GM12865 (cell line): ENCODE results near the gene GCSH.

Experiments
- DNase-seq: peaks from one replicate; pipeline ENCODE4 v3.0.0; 2010; ENCODE audit warnings: low read depth
- H3K4me3 ChIP-seq: 2 replicates; pipeline ENCODE4 v1.5.1; 2011; ENCODE audit warnings: mild to moderate bottlenecking, low read depth, low read length, control low read depth
- TF ChIP-seq, protein P1 (sequence below): IDR thresholded peaks from 2 replicates; pipeline ENCODE4 v1.5.1; 2011; ENCODE audit warnings: low read length, control low read depth, low read depth, inconsistent platforms; ENCODE audit not compliant: insufficient read depth; ENCODE audit errors: missing control alignments

The GCSH gene

DNA sequence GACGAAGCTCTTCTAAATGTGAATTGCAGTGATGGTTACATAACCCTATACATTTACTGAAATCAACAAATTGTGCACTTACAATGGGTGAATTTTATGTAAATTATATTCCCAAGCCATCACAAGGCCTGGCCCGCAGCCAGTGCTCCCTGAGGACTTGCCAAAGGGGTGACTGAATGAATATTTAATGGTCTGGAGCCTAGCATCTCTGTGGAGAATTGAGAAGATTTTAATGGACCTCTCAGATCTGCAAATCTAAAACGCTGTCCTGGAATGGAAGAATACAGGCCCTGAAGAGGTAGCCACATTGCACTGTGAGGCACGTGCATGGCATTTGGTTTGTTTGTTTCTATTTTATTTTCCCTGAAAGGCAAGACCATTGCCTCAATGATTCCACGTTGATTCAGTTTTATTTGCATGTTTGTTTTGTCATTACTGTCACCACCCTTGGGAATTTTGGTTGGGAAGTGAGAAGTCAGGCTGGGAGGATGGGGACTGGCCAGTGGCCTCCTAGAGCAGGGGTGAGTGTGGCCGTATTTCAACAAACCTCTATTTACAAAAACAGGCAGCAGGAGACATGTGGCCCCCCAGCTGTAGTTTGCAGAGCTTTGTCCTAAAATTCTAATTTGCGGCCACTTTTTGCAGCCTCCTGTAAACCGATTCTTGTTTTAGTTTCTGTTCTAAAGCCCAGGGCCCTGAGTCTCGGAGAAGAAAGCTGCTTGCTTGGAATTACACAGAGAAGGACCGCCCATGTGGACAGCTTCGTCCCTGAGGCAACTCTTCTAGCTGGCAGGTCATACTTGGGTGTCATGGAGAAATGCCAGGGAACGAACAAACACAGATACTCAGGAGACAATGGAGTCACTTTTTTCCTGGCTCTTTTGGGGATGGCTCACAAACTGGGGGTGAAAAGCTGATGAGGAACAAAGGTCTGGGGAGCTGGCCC lies 40.5 kb upstream of the GCSH start:
- TF ChIP-seq, protein P1, sequence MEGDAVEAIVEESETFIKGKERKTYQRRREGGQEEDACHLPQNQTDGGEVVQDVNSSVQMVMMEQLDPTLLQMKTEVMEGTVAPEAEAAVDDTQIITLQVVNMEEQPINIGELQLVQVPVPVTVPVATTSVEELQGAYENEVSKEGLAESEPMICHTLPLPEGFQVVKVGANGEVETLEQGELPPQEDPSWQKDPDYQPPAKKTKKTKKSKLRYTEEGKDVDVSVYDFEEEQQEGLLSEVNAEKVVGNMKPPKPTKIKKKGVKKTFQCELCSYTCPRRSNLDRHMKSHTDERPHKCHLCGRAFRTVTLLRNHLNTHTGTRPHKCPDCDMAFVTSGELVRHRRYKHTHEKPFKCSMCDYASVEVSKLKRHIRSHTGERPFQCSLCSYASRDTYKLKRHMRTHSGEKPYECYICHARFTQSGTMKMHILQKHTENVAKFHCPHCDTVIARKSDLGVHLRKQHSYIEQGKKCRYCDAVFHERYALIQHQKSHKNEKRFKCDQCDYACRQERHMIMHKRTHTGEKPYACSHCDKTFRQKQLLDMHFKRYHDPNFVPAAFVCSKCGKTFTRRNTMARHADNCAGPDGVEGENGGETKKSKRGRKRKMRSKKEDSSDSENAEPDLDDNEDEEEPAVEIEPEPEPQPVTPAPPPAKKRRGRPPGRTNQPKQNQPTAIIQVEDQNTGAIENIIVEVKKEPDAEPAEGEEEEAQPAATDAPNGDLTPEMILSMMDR, result no peak
- no peak overlapping the region for H3K4me3 ChIP-seq
- no peak for DNase-seq

DNA sequence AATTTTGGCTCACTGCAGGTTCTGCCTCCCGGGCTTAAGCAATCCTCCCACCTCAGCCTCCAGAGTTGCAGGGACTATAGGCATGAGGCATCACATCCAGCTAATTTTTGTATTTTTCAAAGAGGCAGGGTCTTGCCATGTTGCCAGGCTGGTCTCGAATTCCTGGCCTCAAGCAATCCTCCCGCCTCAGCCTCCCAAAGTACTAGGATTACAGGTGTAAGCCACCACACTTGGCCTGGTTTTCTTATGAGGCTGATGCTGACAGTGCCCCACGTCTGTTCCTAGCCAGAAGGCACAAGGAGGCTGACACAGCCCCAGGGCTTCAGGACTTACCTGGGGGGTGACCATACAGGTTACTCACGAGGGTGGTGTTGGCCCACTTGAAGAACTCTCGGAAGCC lies 33.9 kb upstream of the GCSH start:
- H3K4me3 ChIP-seq, result no peak overlapping the region
- DNase-seq, result no peak
- TF ChIP-seq, protein P1, result no peak

DNA sequence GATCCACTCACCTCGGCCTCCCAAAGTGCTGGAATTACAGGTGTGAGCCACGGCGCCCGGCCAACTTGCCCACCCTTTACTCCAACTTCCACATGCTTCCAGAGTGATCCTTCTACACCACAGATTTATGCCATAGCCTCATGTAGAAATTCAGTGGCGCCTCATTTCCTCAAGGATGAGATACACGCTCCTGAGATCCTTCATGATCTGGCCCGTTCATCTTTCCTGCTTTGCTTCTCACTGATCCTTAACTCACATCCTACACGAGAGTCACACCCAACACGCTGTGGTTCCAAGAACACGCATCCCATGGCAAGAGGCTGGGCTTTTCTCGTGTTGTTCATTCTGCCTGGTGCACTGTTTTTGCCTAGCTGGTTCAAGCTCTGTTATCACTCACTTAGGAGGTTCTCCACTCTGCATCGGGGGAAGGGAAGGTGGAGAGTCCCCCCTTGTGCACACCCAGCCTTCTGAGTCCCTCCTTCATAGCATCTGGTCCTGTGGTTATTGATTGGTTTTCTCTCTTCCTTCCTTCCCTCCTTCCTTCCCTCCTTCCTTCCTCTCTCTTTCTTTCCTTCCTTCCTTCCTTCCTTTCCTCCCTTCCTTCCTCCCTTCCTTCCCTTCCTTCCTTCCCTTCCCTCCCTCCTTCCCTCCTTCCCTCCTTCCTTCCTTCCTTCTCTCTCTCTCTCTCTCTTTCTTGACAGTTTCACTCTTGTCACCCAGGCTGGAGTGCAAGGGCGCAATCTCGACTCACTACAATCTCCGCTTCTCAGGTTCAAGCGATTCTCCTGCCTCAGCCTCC lies 32.7 kb upstream of the GCSH start:
- DNase-seq, result no peak
- TF ChIP-seq, protein P1, result no peak
- H3K4me3 ChIP-seq, result no peak overlapping the region

DNA sequence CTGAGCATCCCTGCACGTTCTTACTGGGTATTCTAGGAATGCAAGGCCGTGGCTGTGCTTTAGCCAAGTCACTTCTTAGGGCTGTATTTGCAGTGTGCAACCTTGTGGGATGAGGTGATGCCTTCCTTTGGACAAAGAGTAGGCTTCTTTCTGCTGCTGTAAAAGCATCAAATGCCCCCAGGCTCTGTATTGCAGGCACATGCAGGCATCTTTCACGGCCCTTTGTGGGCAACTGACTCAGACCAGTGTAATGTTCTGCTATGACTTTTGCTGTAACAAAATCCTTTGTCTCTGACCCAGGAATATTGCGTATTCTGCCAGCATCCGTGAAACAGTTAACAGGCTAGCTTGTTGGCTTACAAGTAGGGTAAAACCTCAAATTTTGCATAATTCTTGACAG lies 30.9 kb upstream of the GCSH start:
- TF ChIP-seq, protein P1, result no peak
- H3K4me3 ChIP-seq, result no peak overlapping the region

DNA sequence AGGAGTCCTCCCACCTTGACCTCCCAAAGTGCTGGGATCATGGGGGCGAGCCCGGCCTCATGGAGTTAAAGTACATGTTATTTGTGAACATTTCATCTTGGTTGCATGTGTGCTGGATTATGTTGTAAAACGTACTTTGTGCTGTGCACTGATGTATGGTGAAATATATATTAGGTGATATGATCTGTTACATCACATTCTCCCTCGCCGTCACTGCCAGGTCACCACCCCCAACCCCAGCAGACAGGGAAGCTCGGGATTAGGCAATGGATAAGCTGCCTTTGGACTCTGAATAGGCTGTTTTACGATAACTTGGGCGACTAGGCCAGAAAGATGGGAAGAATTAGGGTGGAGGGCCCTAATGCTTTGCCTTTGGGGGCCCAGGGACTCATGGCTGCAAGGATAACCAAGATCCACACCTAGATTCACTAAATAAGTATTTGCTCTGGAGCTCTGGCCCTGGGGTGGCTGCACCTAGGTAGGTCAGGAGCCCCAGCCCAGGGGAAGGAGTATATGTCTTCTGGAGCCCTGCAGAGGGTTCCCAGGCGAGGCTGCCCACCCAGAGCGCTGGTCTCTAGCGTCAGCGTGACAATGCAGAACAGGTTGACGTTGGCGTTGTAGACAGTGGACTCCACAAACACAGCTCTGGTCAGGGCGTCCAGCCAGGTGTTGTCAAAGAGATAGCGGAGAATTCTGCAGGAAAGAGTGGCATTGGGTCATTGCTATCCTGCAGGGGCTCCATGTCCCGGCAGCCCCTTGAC lies 27.1 kb upstream of the GCSH start:
- TF ChIP-seq, protein P1, result no peak
- no peak overlapping the region for H3K4me3 ChIP-seq
- DNase-seq, result no peak

More for the DNA sequence above, 30.9 kb upstream of the GCSH start:
- no peak for DNase-seq

DNA sequence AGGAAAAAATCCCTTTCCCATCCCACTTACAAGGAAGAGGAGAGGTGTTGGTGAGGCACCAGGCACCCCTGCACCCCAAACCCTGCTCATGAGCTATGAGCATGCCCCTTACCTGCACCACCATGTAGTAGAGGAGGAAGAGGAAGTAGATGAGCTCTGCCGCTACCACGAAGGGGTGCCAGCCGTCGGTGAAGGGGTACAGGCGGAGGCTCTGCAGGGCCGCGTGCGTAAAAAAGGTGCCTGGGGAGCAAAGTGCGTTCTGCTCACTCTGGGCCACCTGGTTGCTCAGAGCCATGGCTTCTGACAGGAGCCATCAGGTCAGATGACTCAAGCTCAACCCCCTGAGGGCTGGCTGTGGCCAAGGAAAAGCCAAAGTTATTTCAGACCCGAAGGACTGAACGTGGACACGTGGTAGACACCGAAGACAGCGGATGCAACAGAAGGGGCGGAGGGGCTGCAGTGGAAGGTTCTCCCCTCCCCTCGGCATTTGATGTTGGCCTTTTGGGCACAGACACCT lies 25.3 kb upstream of the GCSH start:
- TF ChIP-seq, protein P1, result no peak
- H3K4me3 ChIP-seq, result no peak overlapping the region
- no peak for DNase-seq
